NCI-H446 treated with DMSO at 0.1 percent for 48 hours (cell line): ENCODE results near the gene FN3KRP.

Experiments used
- DNase-seq: peaks from one replicate; lab custom pipeline; 2025; lab: John Stamatoyannopoulos, UW

The FN3KRP gene, protein sequence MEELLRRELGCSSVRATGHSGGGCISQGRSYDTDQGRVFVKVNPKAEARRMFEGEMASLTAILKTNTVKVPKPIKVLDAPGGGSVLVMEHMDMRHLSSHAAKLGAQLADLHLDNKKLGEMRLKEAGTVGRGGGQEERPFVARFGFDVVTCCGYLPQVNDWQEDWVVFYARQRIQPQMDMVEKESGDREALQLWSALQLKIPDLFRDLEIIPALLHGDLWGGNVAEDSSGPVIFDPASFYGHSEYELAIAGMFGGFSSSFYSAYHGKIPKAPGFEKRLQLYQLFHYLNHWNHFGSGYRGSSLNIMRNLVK

DNA sequence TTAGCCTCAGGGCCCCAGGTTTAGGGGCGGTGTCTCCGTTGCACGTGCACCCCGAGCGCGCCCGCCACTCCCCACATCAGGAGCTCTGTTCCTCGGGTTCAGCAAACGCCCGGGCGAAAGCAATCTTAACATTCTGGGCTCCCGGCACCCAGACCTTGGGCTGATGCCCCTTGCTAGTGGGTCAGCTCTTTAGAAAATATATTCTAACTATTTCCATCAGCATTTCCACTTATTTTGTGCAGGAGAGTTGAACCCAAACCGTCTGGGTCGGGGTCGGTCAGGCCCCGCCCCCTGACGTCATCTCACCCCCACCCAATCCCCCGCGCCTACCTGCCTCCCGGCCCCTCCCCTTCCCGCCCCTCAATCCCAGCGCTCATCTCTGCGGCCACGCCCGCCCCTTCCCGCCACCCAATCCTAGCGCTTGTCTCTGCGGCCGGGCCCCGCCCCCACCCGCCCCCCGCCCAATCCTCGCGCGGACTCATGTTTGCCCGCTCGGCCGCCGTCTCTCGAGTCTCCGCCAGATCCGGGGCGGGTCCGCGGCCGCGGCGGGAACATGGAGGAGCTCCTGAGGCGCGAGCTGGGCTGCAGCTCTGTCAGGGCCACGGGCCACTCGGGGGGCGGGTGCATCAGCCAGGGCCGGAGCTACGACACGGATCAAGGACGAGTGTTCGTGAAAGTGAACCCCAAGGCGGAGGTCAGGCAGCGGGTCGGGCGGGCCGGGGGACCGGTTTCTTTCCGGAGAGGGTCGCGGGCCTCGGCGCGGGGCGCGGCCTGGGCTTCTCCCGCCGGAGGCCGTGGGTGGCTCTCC is at the start of gene FN3KRP:
FN3KRP (plus strand) TSS at position 504 of the 808 bp plus-strand sequence; CDS start at position 554, 50 bp downstream.
- peak; percentile 86 for DNase-seq

DNA sequence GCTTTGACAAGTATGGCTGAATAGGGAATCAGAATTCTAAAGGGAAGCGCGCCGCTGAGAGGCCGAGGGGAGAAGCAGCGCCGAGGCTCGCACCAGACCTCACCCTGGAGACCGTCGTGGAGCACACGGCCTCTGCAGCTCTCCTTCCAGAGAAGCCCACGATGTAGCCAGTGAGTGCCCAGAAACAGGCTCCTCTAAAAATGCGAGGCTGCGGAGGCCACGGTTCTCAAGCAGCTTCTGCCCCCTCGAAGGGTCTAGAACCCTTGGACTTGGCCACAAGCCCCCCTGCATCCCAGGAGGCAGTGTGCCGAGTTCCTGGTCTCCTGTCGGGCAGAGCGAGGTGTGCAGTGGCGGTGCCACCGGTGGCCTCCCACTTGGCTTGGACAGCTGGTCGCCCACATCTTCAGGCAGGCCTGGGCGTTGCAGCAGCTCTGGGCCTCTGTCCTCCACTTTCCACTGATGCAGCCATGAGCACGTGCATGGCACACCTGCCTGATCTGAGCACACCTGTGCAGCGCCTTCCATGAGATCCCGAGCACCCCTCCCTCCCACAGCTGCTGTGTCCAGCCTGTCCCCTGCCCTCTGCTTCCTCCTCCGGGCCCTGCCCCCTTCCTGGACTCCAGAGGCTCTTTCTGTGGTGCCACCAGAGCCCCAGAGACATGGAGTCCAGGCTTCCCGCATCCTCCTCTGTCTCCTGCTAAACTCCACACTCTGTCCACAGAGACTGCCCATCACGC is 49.4 kb upstream of the FN3KRP start:
- DNase-seq: no peak

DNA sequence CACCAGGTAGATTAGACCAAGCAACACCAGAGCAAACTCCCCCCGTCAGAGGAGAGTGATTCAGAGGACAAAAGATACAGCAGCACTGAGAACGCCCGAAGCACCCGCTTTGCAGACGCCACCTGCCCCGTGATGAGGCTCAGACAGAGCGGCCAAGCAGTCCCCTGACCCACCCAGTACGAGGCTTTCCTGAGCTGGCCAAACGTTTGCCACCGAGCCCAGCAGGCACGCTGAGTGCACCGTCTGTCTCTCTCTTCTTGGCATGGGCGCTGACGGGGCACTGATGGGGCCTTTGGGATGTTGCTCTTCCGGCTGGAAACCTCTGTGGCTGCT is 48.9 kb upstream of the FN3KRP start:
- no peak for DNase-seq

DNA sequence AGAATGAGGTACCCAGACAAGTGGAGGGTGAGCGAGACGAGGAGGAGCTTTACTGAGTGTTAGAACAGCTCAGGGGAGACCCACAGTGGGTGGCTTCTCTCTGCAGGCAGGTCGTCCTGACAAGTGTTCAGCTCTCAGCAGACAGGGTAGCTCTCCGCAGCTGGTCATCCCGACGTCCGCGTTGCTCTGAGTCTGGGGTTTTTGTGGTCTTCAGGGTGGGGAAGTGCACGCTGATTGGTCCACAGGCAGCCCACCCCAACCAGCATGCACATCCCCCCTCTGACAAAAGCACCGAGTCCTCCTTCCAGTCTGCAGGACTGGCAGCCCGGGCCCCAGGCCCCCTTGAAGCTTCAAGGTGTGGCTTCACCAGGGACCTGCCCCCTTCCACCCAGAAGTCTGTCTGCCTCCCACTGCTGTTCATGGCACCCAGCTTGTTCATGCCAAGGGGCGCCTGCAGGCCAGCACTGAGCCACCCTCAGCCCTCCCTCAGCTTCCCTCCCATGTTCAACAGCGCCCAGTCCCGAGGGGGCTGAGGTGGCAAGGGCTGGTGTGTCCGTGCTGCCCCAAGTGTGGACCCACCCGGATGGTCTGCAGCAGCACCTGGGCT is 48.4 kb upstream of the FN3KRP start:
- DNase-seq: no peak

DNA sequence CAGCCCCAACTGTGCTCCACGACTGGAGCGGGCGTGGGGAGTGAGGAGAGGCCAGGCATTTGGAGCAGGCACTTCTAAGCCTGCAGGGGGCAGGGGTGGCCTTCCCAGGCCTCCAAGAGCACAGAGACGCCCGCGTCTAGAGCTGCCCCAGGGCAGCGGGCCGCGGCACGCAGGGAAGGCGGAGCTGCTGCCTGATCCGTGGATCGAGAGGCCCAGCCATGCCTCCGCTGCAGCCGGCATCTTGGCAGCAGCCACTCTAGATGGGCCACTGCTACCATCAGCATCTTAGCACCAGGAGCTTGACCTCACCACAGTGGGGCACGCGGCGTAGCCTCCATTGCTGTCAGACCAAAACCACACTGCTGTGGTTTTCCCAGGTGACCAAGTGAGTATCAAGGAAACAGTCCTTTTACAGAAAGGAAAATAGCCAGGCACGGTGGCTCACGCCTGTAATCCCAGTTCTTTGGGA is 47.8 kb upstream of the FN3KRP start:
- no peak for DNase-seq

DNA sequence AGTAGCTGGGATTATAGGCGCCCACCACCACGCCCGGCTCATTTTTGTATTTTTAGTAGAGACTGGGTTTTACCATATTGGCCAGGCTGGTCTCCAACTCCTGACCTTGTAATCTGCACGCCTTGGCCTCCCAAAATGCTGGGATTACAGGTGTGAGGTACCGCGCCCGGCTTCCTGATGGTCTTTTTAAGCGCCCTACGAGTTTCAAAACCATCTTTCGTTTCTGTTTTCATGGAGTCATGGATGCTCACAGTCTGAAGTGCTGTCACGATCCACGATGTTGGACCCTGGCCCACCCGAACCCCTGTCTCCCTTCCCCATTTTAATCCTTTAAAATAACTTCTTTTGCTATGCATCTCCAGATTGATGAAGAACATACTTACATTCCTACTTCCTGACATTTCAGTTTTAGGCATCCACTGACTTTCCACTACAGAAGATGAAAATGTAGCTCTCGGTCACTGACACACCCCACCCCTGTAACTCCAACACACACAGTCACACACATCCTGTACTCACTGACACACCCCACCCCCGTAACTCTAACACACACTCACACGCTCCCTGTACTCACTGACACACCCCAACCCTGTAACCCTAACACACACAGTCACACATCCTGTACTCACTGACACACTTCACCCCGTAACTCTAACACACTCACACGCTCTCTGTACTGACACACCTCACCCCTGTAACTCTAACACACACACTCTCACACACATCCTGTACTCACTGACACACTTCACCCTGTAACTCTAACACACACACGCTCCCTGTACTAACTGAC is 45.6 kb upstream of the FN3KRP start:
- DNase-seq: no peak

DNA sequence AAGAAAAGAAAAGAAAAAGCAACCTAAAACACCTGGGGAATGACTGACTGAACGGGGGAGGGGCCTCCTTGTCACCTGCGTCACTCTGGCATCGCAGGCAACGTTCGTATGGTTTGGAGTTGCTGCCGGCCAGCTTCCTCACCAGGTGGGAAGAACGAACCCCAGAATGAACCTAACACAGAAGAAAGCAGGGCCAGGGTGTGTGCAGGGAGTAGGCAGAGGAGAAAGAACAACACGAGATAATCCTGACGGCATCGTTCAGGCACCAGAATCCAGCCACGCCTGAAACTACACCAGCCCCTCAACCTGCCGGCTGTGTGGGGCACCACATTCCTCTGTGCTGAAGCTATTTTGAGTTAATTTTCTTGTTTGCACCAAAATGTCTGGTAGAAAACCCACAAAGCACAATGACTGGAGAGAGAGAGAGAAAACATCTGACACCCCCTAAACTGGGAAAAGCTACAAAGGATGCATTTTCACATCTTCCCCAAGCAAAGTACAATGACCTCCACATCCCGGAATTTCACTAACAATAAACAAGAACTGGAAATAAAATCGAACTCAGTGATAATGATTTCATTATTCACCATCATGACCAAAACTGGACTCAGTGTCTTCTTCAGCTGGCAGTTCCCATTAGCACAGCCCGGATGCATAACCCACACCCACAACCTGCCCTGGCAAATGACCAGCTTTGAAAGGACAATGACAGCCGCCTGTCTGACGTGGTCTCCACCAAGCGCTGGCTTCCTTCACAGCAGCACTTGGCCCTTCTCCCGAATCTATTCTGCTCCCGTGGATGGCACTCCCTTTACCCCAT is 41.6 kb upstream of the FN3KRP start:
- no peak for DNase-seq

DNA sequence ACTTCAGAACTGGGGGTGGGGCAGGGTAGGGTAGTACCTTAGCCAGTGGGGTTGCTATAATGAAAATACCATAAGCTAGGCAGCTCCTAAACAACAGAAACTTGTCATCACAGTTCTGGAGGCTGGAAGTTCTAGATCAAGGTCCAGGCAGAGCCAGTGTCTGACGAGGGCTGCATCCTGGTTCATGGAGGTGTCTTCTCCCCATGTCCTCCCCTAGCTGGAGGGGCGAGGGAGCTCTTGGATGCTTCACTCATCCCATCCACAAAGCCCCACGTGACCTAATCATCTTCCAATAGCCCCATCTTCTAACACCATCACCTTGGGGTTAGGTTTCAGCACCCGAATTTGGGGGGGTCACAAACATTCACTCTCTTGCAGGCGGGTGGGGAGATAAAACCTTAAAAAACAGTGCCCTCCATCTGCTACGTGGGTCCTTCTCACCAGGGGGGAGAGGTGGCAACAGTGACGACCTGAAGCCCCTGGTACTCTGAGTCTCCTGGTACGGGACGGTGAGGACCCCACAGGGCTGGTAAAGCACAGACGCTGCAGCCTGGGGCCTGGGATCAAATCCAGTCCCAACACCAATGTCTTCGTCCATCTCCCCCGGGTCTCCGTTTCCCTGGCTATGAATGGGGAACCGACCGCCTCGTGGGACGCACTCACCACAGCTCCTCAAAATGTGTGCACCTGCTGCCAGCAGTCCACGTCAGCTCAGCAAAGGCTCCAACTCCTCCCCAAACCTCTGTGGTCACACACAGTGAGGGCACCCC is 40.8 kb upstream of the FN3KRP start:
- DNase-seq: no peak

DNA sequence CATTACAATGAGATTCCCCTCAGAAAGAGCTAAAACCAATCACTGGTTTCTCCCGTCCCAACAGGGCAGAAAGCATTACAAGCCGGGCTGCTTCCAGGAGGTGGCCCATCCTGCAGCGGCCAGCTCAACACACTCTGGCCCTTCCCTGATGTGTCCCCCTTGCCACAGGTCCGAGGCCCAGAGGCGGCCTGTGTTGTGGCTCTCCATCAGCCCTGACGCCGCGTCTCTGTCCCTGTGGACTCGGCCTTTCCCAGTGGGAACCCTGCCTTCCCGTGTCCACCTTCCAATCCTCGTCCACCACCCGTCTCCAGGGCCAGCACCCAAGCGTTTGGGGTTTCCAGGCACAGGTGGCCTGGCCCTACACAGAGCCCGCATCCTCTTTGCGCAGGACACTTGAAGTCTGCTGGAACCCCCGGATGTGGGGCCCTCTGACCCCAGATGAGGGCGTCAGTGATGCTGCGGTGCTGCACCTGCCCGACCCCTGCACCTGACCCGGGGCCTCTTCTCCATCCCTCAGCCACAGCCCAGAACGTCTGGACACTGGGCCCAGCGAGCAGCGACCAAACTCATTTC is 39.1 kb upstream of the FN3KRP start:
- no peak for DNase-seq

DNA sequence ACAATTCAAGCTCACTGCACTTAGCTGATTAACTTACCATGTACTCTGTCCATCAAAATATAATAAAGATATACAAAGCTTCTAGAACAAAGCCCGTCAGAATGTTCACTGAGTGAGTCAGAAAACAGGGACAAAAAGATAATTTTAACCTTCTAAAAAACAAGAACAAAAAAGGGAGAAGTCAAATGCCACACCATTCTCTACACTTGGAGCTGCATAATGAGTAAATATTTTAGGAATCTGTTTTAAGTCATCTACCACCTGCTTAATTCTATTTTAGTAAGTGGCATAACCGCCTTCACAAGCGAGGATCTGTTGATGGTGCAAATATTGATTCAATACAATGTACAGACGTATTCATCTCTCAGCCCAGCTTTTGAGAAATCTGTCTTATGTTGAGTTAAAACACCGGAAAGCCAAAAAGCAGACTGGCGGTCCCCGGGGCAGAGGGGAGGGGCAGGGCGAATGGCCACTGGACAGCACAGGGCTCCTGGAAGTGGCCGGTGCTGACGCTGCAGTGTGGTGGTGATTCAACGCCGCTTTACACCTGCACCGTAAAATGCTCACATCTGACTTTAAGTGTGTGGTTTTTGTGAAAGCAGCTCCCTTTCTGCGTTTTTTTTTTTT is 38.1 kb upstream of the FN3KRP start:
- no peak for DNase-seq

DNA sequence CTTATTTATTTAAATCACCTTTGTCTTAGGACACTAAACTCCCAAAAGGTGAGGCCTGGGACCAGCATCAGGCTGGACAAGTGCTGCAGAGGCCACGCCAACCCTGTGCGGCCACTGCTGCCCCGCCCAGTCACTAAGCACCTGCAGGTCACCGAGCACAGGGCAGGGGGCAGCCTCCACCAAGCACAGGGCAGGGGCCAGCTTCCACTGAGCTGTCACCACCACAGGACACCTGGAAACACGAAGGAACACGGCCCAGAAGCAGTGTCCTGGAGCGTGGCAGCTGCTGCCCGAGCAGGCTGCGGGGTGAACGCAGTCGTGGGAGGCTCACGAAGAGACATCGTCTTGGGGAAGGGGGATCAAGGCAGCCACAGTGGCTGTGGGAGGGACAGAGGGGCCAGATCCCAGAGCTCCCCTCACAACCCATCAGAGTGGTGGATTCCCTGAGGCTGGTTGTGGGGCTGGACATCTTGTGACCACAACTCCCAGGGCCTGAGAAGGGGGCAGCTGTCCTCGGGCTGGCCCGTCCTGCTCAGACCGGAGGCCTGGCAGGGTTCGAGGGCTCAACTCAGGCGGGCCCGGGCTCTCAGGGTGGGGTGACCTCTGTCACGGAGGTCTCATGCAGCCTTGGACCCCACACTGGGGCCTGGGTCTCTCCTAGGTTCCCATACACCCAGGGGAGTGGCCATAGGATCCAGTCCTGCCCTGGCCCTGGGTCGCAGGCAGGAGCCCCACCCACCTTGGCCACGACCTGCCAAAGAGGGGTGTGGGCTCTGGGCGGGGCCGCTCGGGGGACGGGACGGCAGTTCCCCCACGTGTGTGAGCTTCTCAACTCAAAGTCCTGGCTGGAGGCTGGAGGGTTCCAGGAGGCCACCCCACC is 36.7 kb upstream of the FN3KRP start:
- no peak for DNase-seq

DNA sequence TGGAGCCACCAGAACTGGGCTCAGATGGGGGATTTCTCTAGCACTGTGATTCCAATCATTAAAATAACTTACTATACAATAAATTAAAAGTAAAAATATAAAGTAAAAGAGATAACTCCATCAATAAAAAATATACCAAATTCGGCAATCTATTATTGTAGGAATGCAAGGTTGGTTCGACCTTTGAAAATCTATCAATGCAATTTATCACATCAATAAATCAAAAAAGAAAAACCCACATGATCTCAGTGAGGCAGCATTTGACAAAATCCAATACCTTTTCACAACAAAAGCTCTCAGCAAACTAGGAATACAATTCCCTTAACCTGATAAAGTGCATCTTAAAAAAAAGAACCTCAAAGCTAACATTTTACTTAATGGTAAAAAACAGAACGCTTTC is 35.0 kb upstream of the FN3KRP start:
- DNase-seq: no peak

DNA sequence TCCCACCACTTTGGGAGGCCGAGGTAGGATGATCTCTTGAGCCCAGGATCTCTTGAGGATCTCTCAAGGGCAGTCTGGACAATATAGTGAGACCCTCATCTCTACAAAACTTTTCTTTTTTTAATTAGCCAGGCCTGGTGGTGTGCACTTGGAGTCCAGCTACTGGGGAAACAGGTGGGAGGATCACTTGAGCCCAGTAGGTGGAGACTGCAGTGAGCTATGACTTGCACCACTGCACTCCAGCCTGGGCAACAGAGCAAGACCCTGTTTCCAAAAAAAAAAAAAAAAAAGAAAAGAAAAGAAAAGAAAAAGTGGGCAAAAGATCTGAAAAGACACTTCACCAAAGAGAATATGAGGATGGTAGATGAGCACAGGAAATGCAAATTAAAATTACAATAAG is 33.0 kb upstream of the FN3KRP start:
- no peak for DNase-seq

DNA sequence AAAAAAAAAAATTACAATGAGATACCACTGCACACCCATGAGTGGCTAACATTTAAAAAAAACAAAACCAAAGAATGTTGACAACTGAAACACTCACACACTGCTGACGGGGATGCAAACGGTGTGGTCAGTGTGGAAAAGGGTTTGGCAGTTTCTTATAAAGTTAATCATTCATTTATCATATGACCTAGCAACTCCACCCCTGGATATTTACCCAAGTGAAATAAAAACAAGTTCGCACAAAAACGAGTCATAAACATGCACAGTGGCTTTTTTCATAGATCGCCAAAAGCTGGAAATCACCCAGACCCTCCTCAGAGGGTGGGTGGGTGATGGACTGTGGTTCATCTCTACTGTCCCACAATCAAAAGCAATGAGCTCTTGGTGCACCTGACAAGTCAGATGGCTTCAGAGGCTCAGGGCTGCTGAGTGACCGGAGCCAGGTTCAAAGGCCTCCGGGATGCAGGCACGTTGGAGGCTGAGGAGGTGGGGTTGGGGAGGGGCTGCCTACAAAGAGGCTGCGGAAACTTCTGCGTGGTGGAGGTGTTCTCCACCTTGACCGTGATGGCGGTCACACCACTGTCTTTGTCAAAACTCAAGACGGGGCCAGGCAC is 32.2 kb upstream of the FN3KRP start:
- DNase-seq: no peak

DNA sequence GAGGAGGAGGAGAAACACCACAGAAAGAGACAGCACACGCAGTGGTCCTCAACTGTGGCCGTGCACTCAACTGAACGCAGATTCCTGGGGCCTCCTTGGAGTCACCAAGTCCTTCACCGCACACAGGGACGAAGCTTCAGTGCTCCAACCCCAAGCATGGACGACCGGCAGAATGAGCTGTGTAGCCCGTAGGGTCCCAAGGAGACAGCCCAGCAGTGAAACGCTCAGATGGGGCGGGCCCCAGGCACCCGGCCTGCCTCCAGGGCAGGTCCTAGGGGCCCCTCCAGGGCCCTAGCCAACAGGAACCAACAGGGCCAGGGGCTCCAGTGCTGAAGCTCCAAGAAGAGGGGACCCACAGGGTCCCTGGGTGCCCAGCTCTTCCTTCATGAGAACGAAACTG is 31.2 kb upstream of the FN3KRP start:
- no peak for DNase-seq

DNA sequence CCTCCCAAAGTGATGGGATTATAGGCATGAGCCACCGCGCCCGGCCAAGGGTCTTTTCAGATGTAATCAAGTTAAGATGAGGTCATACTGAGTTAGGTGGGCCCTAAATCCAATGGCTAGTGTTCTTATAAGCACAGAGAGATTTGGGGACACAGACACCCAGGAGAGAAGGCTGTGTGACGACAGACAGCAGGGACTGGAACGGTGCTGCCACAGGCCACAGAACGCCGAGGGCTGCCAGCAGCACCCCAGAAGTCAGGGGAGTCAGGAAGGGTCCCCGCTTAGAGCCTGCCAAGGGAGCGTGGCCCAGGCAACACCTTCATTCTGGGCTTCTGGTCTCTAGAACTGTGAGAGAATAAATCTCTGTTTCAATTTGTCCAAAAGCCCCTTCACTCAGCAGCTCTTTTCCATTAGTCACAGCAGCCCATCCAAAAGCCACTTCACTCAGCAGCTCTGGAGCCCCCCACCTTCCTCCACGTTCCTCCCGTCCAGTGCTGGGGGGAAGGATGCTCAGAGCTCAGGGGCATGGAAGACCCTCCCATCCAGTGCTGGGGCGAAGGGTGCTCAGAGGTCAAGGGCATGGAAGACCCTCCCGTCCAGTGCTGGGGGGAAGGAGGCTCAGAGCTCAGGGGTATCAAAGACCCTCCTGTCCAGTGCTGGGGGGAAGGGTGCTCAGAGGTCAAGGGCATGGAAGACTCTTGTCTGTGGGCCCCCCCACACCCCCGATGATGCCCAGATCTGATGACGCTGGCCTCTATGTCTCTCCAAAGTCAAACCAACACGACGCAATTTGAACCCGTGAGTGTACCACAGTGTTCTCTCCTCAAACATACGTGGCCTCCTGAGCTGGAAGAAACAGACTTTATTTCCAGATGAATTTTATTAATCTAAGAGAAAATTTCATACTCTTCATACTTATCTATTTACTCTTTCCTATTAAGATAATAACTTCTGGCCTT is 29.9 kb upstream of the FN3KRP start:
- DNase-seq: no peak
